AG10803 (cell line): ENCODE measurements around the gene DAD1.

Experiments
- DNase-seq: peaks from one replicate; pipeline ENCODE4 v3.0.0; 2010; ENCODE audit warnings: low read depth
- H3K4me3 ChIP-seq: 2 replicates; pipeline ENCODE4 v1.5.1; 2011; ENCODE audit warnings: mild to moderate bottlenecking, low read length, control low read depth
- TF ChIP-seq, protein P1 (sequence below): conservative IDR thresholded peaks from 2 replicates; pipeline ENCODE4 v1.5.1; 2011; ENCODE audit warnings: mild to moderate bottlenecking, low read length, control low read depth, inconsistent platforms

DAD1 gene

GRCh38 chr14:22522466-22522957, 66.5 kb downstream of the DAD1 start:
- TF ChIP-seq, protein P1, sequence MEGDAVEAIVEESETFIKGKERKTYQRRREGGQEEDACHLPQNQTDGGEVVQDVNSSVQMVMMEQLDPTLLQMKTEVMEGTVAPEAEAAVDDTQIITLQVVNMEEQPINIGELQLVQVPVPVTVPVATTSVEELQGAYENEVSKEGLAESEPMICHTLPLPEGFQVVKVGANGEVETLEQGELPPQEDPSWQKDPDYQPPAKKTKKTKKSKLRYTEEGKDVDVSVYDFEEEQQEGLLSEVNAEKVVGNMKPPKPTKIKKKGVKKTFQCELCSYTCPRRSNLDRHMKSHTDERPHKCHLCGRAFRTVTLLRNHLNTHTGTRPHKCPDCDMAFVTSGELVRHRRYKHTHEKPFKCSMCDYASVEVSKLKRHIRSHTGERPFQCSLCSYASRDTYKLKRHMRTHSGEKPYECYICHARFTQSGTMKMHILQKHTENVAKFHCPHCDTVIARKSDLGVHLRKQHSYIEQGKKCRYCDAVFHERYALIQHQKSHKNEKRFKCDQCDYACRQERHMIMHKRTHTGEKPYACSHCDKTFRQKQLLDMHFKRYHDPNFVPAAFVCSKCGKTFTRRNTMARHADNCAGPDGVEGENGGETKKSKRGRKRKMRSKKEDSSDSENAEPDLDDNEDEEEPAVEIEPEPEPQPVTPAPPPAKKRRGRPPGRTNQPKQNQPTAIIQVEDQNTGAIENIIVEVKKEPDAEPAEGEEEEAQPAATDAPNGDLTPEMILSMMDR: no peak
- no peak for DNase-seq
- H3K4me3 ChIP-seq: no peak overlapping the region

GRCh38 chr14:22521449-22522239, 67.4 kb downstream of the DAD1 start:
- no peak overlapping the region for H3K4me3 ChIP-seq
- no peak for DNase-seq
- TF ChIP-seq, protein P1: no peak

DNA sequence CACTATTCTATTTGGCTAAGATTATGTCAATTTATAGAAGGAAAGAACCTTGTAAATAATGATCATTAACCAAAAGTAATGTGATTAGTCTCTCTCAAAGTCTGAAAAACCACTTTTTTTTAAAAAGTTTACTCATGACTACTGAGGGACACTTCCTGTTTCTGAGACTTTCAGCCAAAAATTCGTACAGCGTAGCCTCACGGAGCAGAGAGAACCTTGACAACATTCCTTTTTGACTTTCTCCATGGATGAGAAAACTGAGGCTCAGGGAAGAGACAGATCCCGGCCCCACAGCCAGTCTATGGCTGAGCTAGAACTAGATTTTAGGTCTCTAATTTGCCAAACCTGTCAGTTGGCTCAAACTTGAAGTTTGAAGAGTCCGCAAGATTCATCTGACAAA, 68.2 kb downstream of the DAD1 start:
- H3K4me3 ChIP-seq: no peak overlapping the region
- TF ChIP-seq, protein P1: no peak
- DNase-seq: no peak

DNA sequence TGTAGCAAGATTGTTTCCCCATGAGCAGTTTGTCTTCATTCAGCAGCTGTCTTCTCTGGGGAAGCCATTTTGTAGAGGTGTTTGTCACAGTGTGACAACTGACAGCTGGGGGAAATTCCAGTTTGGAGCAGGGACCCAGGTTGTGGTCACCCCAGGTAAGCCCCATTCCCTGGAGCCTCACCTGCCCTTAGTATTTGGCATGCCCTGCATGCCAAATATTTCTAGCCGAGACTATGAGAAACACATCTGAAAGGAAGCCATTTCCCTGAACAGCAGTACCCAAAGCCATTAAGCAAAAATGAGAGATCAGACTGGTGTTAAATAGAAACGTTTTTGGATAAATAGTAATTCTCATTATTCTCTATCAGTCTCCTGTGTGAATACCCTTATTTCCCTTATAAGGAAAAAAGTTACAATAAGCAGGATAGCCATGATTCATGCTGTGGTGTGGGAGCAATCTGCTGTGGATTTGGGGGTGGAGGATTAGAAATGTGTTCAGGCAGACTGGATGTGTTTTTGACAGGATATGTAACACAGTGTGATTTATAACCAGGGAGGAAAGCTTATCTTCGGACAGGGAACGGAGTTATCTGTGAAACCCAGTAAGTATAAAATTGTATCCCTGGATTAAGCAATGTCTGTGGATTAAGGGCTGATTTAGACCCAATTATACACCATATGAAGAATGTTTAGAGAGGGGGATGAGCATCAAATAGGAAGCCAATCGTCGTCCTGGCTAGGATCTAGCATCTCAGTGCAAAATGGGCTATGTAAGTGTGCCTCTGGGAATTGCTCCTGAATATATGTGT, 68.9 kb downstream of the DAD1 start:
- TF ChIP-seq, protein P1: no peak
- H3K4me3 ChIP-seq: no peak overlapping the region
- DNase-seq: peak; percentile 64

DNA sequence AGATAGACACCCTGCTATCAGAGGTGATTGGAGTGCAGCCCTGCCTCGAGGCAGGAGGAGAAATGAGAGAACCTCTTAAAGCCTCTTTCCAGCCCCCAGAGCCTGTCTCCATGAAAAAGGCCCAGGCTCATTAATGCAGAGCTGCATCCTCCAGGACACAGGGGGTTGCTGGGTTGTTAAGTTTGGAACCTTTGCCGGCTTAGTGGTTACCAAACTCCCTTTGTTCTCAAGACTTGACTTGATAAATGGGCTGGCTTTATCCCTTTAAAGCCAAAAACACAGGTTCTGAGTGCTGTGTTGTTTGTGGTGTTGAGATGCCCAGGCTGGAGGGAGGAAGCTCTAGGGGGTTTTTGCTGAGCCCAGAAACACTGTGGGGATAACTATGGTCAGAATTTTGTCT, 71.0 kb downstream of the DAD1 start:
- TF ChIP-seq, protein P1: no peak
- no peak for DNase-seq
- no peak overlapping the region for H3K4me3 ChIP-seq

- TF ChIP-seq, protein P1: no peak
- no peak overlapping the region for H3K4me3 ChIP-seq
- no peak for DNase-seq
These were observed 71.8 kb downstream of the DAD1 start for GRCh38 chr14:22517117-22517720.
